HEK293 (cell line): ENCODE data around the gene DOK7.

ENCODE experiments used
- KLF9 ChIP-seq: fragments of 450-650 bp; formaldehyde crosslinking; IDR thresholded peaks from 2 replicates; pipeline ENCODE4 v1.5.1; 2016; ENCODE audit warnings: missing biosample characterization, missing genetic modification characterization, low read depth
- SALL2 ChIP-seq: fragments of 450-650 bp; formaldehyde crosslinking; IDR thresholded peaks from 2 replicates; pipeline ENCODE4 v1.5.0; 2017; ENCODE audit warnings: missing biosample characterization, mild to moderate bottlenecking, missing genetic modification characterization, borderline replicate concordance
- ZBTB1 ChIP-seq: fragments of 450-650 bp; formaldehyde crosslinking; IDR thresholded peaks from 2 replicates; pipeline ENCODE4 v1.5.1; 2016; ENCODE audit warnings: missing biosample characterization, missing genetic modification characterization
- ZNF121 ChIP-seq: fragments of 450-650 bp; formaldehyde crosslinking; IDR thresholded peaks from 2 replicates; pipeline ENCODE4 v1.5.1; 2016; ENCODE audit warnings: missing biosample characterization, missing genetic modification characterization
- ZNF18 ChIP-seq: fragments of 450-650 bp; formaldehyde crosslinking; IDR thresholded peaks from 2 replicates; pipeline ENCODE4 v1.5.1; 2016; ENCODE audit warnings: missing biosample characterization, missing genetic modification characterization
- ZNF473 ChIP-seq: fragments of 450-650 bp; formaldehyde crosslinking; IDR thresholded peaks from 2 replicates; pipeline ENCODE4 v1.5.1; 2017; ENCODE audit warnings: missing biosample characterization, missing genetic modification characterization
- TF ChIP-seq, protein P1 (sequence below): fragments of 450-650 bp; formaldehyde crosslinking; IDR thresholded peaks from 2 replicates; pipeline ENCODE4 v1.5.1; 2016; ENCODE audit warnings: missing biosample characterization, missing genetic modification characterization
- TF ChIP-seq, protein P2 (sequence below): fragments of 450-650 bp; formaldehyde crosslinking; IDR thresholded peaks from 2 replicates; pipeline ENCODE4 v1.5.1; 2016; ENCODE audit warnings: missing biosample characterization, missing genetic modification characterization
- TF ChIP-seq, protein P3 (sequence below): fragments of 450-650 bp; IDR thresholded peaks from 2 replicates; pipeline ENCODE4 v1.5.1; 2018; ENCODE audit warnings: missing biosample characterization, mild to moderate bottlenecking, missing genetic modification characterization

- TF ChIP-seq, protein P1, sequence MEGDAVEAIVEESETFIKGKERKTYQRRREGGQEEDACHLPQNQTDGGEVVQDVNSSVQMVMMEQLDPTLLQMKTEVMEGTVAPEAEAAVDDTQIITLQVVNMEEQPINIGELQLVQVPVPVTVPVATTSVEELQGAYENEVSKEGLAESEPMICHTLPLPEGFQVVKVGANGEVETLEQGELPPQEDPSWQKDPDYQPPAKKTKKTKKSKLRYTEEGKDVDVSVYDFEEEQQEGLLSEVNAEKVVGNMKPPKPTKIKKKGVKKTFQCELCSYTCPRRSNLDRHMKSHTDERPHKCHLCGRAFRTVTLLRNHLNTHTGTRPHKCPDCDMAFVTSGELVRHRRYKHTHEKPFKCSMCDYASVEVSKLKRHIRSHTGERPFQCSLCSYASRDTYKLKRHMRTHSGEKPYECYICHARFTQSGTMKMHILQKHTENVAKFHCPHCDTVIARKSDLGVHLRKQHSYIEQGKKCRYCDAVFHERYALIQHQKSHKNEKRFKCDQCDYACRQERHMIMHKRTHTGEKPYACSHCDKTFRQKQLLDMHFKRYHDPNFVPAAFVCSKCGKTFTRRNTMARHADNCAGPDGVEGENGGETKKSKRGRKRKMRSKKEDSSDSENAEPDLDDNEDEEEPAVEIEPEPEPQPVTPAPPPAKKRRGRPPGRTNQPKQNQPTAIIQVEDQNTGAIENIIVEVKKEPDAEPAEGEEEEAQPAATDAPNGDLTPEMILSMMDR (tag by site-specific recombination): no peak
- TF ChIP-seq KLF9 (no peak), ZNF121 (tag by site-specific recombination) (no peak), ZBTB1 (tag by site-specific recombination) (no peak), SALL2 (tag by site-specific recombination) (no peak), ZNF473 (no peak), ZNF18 (no peak)
- TF ChIP-seq, protein P2, sequence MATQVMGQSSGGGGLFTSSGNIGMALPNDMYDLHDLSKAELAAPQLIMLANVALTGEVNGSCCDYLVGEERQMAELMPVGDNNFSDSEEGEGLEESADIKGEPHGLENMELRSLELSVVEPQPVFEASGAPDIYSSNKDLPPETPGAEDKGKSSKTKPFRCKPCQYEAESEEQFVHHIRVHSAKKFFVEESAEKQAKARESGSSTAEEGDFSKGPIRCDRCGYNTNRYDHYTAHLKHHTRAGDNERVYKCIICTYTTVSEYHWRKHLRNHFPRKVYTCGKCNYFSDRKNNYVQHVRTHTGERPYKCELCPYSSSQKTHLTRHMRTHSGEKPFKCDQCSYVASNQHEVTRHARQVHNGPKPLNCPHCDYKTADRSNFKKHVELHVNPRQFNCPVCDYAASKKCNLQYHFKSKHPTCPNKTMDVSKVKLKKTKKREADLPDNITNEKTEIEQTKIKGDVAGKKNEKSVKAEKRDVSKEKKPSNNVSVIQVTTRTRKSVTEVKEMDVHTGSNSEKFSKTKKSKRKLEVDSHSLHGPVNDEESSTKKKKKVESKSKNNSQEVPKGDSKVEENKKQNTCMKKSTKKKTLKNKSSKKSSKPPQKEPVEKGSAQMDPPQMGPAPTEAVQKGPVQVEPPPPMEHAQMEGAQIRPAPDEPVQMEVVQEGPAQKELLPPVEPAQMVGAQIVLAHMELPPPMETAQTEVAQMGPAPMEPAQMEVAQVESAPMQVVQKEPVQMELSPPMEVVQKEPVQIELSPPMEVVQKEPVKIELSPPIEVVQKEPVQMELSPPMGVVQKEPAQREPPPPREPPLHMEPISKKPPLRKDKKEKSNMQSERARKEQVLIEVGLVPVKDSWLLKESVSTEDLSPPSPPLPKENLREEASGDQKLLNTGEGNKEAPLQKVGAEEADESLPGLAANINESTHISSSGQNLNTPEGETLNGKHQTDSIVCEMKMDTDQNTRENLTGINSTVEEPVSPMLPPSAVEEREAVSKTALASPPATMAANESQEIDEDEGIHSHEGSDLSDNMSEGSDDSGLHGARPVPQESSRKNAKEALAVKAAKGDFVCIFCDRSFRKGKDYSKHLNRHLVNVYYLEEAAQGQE: no peak
- TF ChIP-seq, protein P3, sequence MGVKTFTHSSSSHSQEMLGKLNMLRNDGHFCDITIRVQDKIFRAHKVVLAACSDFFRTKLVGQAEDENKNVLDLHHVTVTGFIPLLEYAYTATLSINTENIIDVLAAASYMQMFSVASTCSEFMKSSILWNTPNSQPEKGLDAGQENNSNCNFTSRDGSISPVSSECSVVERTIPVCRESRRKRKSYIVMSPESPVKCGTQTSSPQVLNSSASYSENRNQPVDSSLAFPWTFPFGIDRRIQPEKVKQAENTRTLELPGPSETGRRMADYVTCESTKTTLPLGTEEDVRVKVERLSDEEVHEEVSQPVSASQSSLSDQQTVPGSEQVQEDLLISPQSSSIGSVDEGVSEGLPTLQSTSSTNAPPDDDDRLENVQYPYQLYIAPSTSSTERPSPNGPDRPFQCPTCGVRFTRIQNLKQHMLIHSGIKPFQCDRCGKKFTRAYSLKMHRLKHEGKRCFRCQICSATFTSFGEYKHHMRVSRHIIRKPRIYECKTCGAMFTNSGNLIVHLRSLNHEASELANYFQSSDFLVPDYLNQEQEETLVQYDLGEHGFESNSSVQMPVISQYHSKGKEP (tag by site-specific recombination): no peak
Observed at GRCh38 chr4:3449574-3450534, 13.3 kb upstream of the DOK7 start.
